GM23248 (cell line): ENCODE results near the gene CENATAC.
"Not testable (repeated sequence)": the region's sequence is repeated elsewhere in the genome, so short reads cannot be mapped to it uniquely, and the experiment has no call there.

ENCODE experiments used
- EZH2 ChIP-seq: fragments of 200-600 bp; sonication (generic); IDR thresholded peaks from 2 replicates; pipeline ENCODE4 v1.6.1; 2018; ENCODE audit warnings: antibody characterized with exemption, mild to moderate bottlenecking; ENCODE audit not compliant: insufficient read depth, poor library complexity, severe bottlenecking
- EZH2phosphoT487 ChIP-seq: fragments of 200-600 bp; sonication (generic); IDR thresholded peaks from 2 replicates; pipeline ENCODE4 v1.6.1; 2018; ENCODE audit warnings: antibody characterized with exemption, moderate library complexity, mild to moderate bottlenecking, low read depth; ENCODE audit not compliant: insufficient read depth

DNA sequence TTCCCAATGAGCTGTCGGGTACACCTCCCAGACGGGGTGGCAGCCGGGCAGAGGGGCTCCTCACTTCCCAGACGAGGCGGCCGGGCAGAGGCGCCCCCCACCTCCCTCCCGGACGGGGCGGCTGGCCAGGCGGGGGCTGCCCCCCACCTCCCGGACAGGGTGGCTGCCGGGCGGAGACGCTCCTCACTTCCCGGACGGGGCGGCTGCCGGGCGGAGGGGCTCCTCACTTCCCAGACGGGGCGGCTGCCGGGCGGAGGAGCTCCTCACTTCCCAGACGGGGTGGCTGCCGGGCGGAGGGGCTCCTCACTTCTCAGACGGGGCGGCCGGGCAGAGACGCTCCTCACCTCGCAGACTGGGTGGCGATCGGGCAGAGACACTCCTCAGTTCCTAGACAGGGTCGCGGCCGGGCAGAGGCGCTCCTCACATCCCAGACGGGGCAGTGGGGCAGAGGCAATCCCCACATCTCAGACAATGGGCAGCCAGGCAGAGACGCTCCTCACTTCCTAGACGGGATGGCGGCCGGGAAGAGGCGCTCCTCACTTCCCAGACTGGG is 6.4 kb upstream of the CENATAC start:
- TF ChIP-seq EZH2, EZH2phosphoT487: not testable (repeated sequence)
